ENCODE results near the gene MIS12.

MIS12 gene

DNA sequence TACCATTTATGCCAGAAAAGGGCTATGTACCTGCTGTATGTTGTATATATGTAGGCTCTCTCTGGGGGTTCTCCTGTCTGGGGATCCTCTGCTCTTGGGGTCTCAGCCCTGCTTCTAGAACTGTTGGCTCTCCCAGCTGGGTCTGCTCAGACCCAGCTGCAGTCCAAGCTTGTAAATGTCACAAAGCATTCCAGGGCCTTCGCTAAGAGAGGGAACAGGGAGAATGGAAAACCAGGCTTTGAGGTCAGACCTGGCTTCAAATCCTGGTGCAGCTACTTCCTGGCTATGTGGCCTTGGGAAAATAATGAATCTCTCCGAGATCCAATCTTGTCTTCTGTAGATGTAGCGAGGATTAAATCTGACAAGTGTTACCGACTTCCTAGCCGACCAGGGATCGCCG, 54.0 kb downstream of the MIS12 start:
- no peak overlapping the region for H3K9ac ChIP-seq (ENCODE audit: low read length)
- H3K27ac ChIP-seq (ENCODE audit: low read depth, low read length) = no peak overlapping the region
- TF ChIP-seq EZH2phosphoT487 (conservative IDR thresholded peaks at IDR 0.05; ENCODE audit: low read length) = no peak
- TF ChIP-seq, protein P1, sequence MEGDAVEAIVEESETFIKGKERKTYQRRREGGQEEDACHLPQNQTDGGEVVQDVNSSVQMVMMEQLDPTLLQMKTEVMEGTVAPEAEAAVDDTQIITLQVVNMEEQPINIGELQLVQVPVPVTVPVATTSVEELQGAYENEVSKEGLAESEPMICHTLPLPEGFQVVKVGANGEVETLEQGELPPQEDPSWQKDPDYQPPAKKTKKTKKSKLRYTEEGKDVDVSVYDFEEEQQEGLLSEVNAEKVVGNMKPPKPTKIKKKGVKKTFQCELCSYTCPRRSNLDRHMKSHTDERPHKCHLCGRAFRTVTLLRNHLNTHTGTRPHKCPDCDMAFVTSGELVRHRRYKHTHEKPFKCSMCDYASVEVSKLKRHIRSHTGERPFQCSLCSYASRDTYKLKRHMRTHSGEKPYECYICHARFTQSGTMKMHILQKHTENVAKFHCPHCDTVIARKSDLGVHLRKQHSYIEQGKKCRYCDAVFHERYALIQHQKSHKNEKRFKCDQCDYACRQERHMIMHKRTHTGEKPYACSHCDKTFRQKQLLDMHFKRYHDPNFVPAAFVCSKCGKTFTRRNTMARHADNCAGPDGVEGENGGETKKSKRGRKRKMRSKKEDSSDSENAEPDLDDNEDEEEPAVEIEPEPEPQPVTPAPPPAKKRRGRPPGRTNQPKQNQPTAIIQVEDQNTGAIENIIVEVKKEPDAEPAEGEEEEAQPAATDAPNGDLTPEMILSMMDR (IDR thresholded peaks at IDR 0.05; ENCODE audit: insufficient read depth, low read length, poor library complexity, severe bottlenecking) = no peak
- H3K36me3 ChIP-seq (ENCODE audit: low read length) = no peaks in the 10 kb centered on the region
- H3K9me2 ChIP-seq (replicated peaks; ENCODE audit: insufficient read depth, low read length) = no peaks in the 10 kb centered on the region
- no peaks in the 10 kb centered on the region for H3K27me3 ChIP-seq (ENCODE audit: low read length)
- no peak overlapping the region for H3K4me2 ChIP-seq (ENCODE audit: low read depth, low read length, poor library complexity, severe bottlenecking)
- H3F3A ChIP-seq (ENCODE audit: insufficient read depth) = no peaks in the 10 kb centered on the region
- no peaks in the 10 kb centered on the region for H3K79me2 ChIP-seq (ENCODE audit: insufficient read depth, low read length)
- H2AFZ ChIP-seq (ENCODE audit: low read depth, low read length, severe bottlenecking) = no peak overlapping the region
- H3K4me3 ChIP-seq (ENCODE audit: insufficient read depth, low read length, poor library complexity, severe bottlenecking) = no peak overlapping the region
- no peaks in the 10 kb centered on the region for H3K9me3 ChIP-seq (ENCODE audit: insufficient read depth, low read length)
- H4K20me1 ChIP-seq (ENCODE audit: low read depth, low read length) = no peaks in the 10 kb centered on the region

Measured in SU-DHL-6 (cell line).